GM19395 (cell line): ENCODE measurements around the gene PLEKHA4.

Experiments
- ATAC-seq: cut with Tn5 transposase; IDR thresholded peaks from one replicate; pipeline ENCODE4 v1.9.1; 2021; ENCODE audit warnings: mild to moderate bottlenecking, moderate library complexity; ENCODE audit not compliant: unreplicated experiment

Gene PLEKHA4

DNA sequence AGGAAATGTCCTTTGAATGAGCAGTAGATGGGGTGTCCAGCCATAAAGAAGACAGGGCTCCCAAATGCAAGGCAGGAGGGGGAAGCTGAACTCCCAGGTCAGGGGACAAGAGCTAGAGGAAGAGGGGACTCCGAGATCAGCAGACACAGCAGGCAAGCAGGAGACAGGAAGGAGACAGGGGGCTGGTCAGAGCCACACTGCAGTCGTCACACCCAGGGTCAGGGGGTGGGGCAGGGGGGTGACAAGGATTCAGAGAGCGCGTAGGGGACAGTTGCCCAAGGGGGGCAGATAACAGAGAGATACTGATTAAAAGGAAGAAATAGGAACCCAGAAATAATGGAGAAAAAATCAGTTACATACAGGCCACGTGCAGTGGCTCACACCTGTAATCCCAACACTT lies 35.4 kb downstream of the PLEKHA4 start:
- ATAC-seq = no peak

DNA sequence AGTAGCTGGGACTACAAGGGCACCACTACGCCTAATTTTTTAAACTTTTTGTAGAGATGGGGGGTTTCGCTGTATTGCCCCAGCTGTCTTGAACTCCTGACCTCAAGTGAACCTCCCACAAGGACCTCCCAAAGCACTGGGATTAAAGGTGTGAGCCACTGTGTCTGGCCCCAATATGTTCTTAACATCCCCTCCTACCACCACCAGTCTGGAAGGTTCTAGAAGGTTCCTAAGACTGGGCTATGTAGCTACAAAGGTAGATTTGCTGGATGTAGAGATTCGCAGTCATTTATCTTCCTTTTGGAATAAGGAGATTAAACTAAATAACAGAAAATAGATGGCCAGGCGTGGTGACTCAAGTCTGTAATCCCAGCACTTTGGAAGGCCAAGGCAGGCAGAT lies 37.5 kb downstream of the PLEKHA4 start:
- ATAC-seq = no peak

DNA sequence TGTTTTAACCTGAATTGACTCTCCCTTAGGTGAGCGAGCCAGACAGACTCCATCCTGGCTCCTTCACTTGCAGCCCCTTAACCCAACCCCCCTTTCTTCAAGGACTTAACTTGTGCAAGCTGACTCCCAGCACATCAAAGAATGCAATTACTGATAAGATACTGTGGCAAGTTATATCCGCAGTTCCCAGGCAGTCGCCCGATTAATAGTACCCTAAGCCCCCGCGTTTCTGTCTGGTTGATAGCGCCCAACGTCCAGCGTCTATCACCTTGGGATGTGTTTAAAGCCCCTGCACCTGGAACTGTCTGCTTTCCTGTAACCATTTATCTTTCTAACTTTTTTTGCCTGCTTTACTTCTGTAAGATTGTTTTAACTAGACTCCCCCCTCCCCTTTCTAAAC lies 38.3 kb downstream of the PLEKHA4 start:
- no peak for ATAC-seq

DNA sequence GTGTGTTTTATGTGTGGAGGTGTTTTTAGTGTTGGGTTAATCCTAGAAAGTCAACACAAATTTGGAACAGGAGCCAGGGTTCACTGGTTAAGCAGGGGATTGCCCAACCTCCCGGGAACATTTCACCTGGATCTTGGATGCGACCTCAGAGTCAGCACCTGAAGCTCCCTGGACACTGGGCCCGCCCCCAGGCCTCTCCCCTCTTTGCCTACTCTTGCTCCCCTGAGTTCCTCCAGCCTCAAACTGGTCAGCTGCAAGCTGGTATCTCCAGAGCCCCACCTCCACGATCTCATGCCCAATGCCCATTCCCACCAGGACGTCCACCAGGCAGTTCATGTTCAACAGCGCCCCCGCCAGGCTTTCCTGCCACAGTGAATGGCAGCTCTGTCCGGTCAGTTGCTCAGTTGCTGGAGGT lies 41.8 kb downstream of the PLEKHA4 start:
- ATAC-seq = no peak

DNA sequence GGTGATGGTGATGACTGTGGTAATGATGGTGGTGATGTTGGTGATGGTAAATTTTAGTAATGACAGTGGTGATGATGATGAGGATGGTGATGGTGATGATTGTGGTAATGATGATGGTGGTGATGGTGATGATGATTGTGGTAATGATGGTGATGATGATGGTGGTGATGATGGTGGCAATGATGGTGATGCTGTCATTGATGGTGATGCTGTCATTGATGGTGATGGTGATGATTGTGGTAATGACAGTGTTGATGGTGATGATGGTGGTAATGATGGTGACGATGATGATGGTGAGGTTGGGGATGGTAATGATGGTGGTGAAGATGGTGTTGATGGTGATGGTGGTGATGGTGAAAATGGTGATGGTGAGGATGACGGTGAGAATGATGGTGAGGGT lies 45.9 kb downstream of the PLEKHA4 start:
- ATAC-seq = no peak

DNA sequence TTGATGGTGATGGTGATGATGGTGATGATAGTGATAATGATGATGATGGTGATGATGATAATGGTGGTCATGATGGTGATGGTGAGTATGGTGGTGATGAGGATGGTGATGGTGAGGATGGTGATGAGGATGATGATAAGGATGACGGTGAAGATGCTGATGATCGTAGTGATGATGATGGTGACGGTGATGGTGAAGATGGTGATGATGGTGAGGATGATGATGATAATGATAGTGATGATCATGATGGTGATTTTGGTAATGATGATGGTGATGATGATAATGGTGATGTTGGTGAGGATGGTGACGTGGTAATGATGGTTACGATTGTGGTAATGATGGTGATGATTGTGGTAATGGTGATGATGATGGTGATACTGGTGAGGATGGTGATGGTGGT lies 46.8 kb downstream of the PLEKHA4 start:
- ATAC-seq = no peak

DNA sequence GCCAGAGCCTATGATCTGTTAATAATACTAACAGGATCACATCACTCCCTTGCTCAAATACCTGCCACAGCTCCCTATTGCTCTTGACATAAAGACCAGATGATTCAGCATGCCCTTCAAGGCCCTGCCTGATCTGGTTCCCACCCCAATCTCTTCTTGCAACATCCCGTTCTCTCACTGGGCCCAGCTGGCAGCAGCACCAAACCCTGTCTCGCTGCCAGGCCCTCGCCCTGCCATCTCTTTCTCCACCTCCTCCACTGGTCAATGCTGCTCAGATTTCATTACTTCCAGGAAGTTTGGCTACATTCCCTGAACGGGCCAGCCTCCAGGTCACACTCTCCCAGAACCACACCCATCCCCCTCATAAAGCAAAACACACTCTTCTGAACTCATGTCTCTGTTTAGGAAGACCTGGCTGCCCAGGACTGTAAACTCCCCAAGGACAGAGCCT lies 49.0 kb downstream of the PLEKHA4 start:
- ATAC-seq = no peak

DNA sequence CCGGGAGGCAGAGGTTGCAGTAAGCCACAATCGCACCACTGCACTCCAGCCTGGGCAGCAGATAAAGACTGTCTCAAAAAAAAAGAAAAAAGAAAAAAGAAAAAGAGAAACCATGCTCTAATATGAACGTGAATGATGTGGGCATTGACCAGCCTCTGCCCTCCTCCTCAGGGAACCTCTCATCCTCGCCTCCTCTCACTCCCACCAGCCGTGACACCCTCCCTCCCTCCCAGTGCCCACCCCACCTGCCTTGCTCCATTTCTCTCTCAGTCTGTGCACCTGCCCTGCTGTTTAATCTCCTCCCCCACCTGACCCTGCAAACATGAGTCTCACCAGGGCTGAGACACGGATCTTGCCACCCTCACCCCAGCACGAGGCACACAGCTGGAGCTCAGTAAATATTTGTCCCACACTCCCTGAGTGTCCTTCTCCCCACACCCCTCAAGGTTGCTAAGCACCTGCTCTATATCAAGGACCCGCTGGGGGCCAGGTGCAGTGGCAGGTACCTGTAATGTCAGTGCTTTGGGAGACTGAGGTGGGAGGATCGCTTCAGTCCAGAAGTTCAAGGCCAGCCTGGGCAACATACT lies 50.1 kb downstream of the PLEKHA4 start:
- no peak for ATAC-seq

DNA sequence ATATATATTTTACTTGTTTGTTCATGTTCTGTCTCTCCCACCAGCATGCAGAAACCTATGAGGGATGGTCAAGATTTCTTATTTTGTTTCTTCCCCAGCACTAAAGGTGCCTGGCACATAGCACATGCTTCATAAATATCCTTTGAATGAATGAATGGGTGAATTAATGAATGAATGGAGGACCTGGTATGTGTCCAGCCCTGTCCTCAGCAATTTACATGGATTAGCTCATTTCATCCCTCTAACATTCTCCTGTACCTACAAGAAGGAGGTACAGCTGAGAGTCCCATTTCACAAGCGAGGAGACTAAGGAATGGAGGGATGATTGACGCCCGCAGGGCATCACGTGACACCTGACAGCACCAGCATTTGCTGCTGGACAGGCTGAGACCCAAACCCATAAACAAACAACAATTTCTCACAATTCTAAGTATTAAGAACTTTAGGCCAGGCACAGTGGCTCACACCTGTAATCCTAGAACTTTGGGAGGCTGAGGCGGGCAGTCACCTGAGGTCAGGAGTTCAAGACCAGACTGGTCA lies 50.8 kb downstream of the PLEKHA4 start:
- ATAC-seq = no peak

DNA sequence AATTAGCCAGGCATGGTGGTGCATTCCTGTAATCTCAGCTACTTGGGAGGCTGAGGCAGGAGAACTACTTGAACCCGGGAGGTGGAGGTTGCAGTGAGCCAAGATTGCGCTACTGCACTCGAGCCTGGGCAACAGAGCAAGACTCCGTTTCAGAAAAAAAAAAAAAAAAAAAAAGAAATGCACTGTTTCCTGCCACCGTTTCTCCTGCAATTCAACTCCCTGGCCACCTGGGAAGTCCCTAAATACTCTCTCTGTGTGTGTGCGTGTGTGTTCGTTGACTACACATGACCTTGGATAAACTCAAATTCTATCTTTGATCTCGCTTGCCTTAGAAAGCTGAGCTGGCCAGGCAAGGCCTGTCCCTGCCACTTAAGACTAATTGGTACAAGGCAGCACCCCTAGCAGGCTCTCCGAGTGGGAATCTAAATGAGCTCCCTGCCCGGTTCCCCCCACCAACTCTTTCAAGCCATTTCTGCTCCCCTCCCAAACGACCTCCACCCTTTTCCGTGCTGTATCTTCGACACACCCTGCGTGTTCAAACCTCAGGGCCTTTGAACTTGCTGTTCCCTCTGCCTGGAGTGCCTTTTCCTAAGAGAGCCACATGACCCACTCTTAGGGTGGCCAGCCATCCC lies 52.4 kb downstream of the PLEKHA4 start:
- no peak for ATAC-seq

DNA sequence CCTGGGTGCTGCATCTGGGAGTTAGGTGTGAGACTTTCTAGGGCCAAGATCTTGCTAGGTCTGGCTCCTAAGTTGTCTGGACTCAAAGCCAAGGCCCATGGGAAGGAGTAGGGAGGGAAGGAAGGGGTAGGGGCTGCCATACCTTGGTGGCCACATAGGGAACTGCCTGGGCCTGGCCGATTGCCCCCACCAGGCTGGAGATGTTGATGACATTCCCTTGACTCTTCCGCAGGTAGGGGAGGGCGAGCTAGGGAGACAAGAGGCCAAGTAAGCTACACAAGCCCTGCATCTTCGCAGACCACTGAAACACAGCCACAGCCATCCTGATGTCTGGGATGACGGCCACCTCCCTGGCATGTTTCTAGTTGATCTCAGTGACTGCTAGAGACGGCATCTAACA lies 53.5 kb downstream of the PLEKHA4 start:
- ATAC-seq = no peak

DNA sequence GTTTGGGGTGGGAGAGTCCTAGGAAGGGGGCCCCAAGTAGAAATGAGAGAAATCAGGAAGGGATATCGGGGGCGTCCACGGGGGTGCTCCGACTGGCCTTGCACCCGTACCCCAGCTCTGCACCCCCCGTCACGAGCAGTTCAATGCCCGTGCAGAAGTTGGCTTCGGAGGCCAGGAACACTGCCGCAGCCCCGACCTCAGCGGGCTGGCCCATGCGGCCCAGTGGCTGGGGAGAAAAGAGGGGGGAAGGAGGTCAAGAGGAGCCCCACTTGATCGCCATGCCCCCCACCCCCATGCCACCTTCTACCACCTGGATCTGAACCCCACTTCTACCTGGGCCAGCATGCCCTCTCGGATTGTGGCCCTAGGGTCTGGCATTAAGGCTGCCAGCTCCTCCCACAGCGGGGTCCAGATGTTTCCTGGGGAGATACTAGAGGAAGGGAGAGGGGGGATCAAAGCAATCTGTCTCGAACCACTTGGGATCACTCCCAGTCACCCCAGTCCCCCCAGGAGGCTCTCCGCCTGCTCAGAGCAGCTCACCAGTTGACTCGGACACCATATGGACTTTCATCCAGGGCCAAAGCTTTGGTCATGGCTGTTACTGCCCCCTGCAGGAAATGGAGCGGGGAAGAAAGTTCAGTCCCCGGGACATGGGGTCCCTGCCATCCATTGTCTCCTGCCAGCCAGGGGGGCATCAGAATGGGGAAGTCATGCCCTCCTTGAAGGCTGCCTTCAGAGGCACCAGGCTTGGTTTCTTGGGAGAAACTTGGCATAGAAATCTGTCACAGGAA lies 55.1 kb downstream of the PLEKHA4 start:
- ATAC-seq = no peak

DNA sequence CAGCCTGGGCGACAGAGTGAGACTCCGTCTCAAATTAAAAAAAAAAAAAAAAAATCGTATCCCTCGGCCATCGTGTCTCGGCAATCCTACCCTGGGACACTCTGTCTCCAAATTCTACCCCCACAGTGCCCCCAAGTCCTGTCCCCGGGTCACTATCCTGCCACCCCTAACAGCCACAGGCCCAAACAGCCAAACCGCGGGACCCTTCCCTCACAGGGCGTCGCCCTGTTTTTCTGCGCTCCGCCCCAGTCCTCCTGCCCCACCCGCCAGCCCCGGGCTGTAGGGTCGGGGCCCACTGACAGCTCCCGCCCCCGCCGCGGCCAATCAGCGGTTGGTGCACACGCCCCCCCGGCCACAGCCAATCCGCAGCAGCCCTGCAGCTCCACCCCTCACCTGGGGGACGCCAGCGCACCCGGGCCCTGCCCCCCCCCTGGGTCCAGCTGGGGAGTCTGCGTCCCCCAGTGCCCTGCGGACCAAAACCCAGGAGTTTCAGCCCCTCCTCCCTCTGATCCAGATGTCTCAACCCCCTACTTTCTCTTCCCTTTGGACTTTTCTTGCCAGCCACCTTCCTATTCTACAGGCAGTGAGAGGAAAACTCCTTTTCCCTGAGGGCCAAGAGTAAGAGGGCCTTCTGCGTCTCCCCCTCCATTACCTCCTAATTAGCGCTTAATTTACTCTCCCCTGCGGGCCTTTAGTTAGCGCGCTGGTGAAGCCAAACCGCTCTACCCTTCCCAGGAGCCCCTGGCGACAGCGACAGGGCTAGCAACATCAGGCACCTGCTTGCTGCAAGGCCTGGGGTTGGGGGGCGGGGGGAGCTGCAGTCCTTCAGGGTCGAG lies 56.1 kb downstream of the PLEKHA4 start:
- ATAC-seq = no peak

DNA sequence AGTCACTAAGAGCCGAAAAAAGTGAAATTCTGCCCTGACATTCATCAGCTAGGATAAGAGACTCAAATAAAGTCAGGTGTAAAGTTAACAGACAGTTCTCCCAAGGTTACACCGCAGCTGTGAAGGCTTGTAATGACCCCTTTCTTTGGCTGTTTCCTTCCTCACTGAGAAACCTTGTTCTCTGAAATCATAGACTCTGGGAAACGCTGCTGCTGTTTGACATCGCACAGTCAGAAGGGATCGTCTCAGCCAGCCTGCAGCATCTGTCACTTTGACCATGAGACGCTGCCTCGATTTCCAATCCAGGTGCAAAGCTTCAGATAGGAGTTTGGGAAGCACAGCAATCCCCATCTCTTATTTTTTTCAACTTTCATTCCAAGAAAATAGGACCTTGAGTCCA lies 58.3 kb downstream of the PLEKHA4 start:
- ATAC-seq = no peak

DNA sequence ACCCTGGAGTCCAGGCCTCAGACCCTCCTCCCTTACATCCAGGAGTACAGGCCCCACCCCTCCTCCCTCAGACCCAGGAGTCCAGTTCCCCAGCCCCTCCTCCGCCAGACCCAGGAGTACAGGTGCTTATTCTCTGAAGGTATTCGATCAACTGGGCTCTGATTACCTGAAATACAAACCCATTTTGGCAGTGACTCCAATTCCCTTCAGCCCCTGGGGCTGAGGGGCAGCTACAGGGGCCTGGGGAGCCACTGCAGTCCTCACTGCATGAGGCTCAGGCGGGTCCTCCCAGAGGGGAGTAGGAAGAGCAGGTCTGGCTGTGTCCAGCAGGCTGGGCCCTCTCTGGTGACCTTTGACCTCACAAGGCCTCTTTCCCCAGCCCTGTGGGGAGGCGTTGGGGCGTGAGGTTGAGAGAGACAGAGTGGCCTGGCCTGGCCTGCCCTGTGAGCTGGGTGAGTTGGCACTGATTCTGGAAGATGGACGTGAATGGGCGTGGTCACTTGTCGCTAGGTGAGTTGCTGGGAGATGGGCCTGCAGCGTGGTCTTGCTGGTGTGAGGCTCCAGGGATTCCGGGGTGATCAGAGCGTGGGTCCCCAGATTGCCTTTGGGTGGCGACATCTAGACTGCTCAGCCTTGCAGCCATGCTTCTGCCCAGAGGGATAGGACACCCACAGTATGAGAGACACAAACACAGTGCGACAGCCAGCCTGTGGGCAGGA lies 60.7 kb downstream of the PLEKHA4 start:
- ATAC-seq = no peak

DNA sequence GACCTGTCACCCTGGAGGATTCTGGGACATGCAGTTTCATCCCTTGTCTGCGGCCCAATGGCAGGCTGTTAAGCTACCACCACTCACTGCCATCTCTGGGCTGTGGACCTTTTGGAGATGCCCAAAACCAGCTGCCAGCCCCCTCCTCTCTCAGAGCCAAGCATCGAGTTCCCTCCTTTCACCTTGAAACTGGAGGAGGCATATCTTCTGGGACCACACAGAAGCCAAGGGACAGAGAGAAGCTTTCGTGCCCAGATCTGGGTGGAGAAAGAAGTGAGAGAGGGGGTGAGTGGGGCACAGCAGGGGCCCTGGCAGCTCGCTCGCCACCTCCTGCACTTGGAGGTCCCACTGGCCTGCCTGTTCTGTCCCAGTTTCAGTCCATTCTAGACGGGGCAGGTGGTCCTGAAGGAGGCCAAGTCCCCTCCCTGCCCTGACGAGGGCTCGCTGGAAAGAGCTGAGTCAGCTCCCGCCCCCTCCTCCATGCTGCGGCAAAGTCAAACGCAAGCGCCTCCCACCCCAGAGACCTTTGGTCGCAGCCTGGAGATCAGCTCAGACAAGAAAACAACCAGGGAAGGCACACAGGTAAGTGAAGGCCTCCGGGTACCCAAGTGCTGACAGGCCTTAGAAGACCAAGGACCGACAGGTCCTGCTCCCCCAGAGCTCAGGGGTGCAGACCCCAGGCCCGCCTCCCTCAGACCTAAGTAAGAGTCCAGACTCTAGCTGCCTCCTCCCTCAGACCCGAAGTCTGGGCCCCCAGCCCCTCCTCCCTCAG lies 61.4 kb downstream of the PLEKHA4 start:
- no peak for ATAC-seq

DNA sequence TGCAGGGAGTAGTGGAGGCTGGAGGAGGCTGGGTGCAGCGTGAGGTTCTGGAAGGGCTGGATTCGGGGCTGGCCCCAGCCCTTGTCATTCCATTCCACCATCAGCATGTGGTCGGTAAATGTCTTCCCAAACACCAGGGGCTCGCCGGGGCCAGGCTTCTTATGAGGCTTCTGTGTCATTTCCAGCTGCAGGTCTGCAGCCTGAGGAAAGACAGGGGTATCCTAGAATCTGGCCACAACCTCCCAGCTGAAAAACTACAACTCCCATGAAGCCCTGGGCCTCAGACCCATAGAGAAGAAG lies 61.9 kb downstream of the PLEKHA4 start:
- ATAC-seq = no peak

DNA sequence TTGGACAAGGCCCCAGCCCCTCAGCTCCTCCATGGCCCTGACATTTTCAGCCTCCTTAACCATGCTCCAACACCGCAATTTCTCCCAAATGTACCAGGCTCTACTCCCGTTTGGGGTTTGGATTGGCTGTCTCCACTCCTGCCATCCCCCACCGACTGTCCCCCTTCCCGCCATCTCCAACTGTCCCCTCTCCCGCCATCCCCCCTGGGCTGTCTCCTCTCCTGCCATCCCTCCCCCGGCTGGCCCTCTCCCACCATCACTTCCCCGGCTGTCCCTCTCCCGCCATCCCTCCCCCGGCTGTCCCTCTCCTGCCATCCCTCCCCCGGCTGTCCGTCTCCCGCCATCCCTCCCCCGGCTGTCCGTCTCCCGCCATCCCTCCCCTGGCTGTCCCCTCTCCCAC lies 63.0 kb downstream of the PLEKHA4 start:
- ATAC-seq = no peak

DNA sequence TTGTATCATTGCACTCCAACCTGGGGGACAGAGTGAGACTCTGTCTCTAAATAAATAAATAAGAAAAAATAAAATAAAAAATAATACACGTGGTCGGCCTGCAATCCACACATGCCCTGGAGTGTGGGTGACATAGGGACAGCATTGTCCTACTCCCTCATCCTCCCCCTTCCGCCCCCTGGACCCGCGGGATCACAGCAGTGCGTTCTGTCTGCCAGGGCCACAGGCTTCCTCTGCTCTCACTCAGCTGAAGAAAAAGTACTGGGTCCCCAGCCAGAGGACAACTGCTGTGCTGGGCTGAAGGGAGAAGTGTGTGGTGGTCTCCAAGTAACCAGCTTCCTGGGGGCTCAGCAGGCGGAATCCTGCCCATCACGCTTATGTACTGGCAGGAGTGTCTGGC lies 63.9 kb downstream of the PLEKHA4 start:
- ATAC-seq = no peak

DNA sequence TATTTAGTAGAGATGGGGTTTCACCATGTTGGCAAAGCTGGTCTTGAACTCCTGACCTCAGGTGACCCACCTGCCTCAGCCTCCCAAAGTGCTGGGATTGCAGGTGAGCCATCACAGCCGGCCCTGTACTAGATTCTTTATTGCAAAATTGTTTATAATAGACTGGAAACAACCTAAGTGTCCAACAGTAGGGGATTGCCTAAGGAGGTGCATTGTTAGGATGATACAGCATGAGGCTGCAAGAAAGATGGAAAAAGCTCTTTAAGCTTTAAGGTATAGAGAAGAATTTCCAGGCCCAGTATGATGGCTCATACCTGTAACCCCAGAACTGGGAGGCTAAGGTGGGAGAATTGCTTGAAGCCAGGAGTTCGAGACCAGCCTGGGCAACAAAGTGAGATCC lies 65.8 kb downstream of the PLEKHA4 start:
- ATAC-seq = no peak
